PC-9 (cell line): ENCODE data around the gene SPINK9. TPM values are rescaled to one million over a fixed set of nuclear protein-coding genes. Genes with fewer than 3 reads are reported as not detected.
A peak's percentile ranks its signal among the peaks of the same experiment; 100 is the strongest.

Experiments
- BruUV-seq: library from RNA; stranded (reverse); fragments of 400-500 nt; replicated peaks from 2 replicates; lab custom pipeline; 2021; lab: Mats Ljungman, UMichigan
- CTCF ChIA-PET: fragments of 300-600 bp; sonication (Branson Sonifier 250); formaldehyde crosslinking; loops from one replicate; lab custom pipeline; 2022; ENCODE audit warnings: antibody characterized with exemption; lab: Charles Lee
- POLR2A ChIA-PET: fragments of 300-600 bp; sonication (Branson Sonifier 250); formaldehyde crosslinking; loops from one replicate; lab custom pipeline; 2022; ENCODE audit warnings: antibody characterized with exemption; ENCODE audit not compliant: unreplicated experiment; lab: Charles Lee
- DNase-seq, 2 experiments: peaks; one replicate each; pipeline versions ENCODE4 v3.0.0 to v3.0.0-alpha.2; 2015 to 2022; ENCODE audit warnings: mixed read lengths in 1 of 2
- H2AFZ ChIP-seq: fragments of 200-600 bp; sonication (generic); 2 replicates; pipeline ENCODE4 v1.8.1; 2017; ENCODE audit warnings: antibody characterized with exemption
- H3F3A ChIP-seq: fragments of 200-600 bp; sonication (generic); 2 replicates; pipeline ENCODE4 v1.8.1; 2017; ENCODE audit warnings: antibody characterized with exemption, mild to moderate bottlenecking, low read depth; ENCODE audit not compliant: insufficient read depth
- H3K27ac ChIP-seq: fragments of 200-600 bp; sonication (generic); 2 replicates; pipeline ENCODE4 v1.6.1; 2016; ENCODE audit warnings: mixed run types
- H3K27me3 ChIP-seq: fragments of 200-600 bp; sonication (generic); 2 replicates; pipeline ENCODE4 v1.6.1; 2016; ENCODE audit warnings: low read depth, mixed run types; ENCODE audit not compliant: insufficient read depth
- H3K36me3 ChIP-seq: fragments of 200-600 bp; sonication (generic); 2 replicates; pipeline ENCODE4 v1.6.1; 2016; ENCODE audit warnings: low read depth, mixed run types
- H3K4me1 ChIP-seq: fragments of 200-600 bp; sonication (generic); replicated peaks from 2 replicates; pipeline ENCODE4 v1.6.1; 2016; ENCODE audit warnings: mixed run types; ENCODE audit not compliant: insufficient read depth
- H3K4me2 ChIP-seq: fragments of 200-600 bp; sonication (generic); 2 replicates; pipeline ENCODE4 v1.6.1; 2017; ENCODE audit warnings: mixed run types
- H3K4me3 ChIP-seq: fragments of 200-600 bp; sonication (generic); 2 replicates; pipeline ENCODE4 v1.6.1; 2016; ENCODE audit warnings: mixed run types
- H3K79me2 ChIP-seq: fragments of 200-600 bp; sonication (generic); 2 replicates; pipeline ENCODE4 v1.6.1; 2017; ENCODE audit warnings: low read depth, mixed run types
- H3K9me2 ChIP-seq: fragments of 200-600 bp; sonication (generic); 2 replicates; pipeline ENCODE4 v1.8.1; 2017; ENCODE audit warnings: mild to moderate bottlenecking; ENCODE audit not compliant: insufficient read depth
- H3K9me3 ChIP-seq: fragments of 200-600 bp; sonication (generic); 2 replicates; pipeline ENCODE4 v1.8.1; 2016; ENCODE audit warnings: low read depth; ENCODE audit not compliant: insufficient read depth
- H4K20me1 ChIP-seq: fragments of 200-600 bp; sonication (generic); 2 replicates; pipeline ENCODE4 v1.8.1; 2017; ENCODE audit not compliant: insufficient read depth
- CTCF ChIP-seq: fragments of 200-600 bp; sonication (generic); conservative IDR thresholded peaks from 2 replicates; pipeline ENCODE4 v1.6.1; 2017; ENCODE audit warnings: mixed run types, antibody characterized with exemption, mild to moderate bottlenecking, moderate library complexity
- EZH2 ChIP-seq: fragments of 200-600 bp; sonication (generic); IDR thresholded peaks from 2 replicates; pipeline ENCODE4 v1.8.0; 2017; ENCODE audit warnings: antibody characterized with exemption, low read depth
- intact Hi-C: fragments of 100-400 bp; cut with micrococcal nuclease; formaldehyde crosslinking; loops from one replicate; pipeline ENCODE4 v1.10.0; 2022; ENCODE audit not compliant: unreplicated experiment
- total RNA-seq: library from RNA; stranded (reverse); gene quantifications from 2 replicates; pipeline ENCODE4 v1.2.3, GENCODE V29; 2021

Gene SPINK9
- total RNA-seq, 1 experiment from 2014 or later = not detected

DNA sequence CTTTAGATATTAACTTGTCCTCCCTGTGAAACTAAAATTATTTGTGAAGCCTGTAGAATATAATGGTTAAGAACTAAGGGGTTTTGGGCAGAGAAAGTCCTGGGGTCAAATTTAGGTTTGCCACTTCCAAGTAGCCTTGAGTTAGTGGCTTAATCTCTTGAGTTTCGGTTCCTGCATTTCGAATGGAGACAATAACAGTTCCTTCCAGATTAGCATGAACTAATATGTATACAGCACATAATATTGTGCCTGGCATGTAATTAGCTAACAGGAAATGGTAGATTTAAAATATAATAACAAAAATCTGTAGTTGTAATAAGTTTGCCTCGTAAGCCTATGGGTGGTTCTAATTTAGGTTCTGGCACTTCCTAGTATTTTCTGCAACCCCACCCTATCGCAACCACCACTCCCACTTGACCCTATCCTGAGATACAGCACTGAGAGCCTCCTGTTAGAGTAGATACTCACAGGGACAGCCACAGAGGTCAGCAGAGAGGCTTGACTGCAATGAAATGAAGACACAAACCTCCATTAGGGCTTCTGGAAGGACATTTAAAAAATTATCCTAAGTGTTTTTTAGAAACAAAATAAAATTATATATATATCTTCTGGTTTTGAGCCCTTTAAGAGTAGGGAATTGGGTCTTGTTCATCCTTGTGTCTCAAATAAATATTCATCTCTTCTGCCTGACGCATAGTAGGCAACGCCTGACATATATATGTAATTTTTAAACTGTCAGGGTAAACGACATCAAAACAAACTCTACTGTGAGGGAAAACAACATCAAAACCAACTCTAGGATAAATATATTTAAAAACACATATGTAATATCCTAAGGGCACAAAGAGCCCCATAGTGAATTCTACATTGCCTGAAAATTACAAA lies 8.5 kb downstream of the SPINK9 start:
- BruUV-seq = TSS peak; percentile 97
- H3K4me2 ChIP-seq = peak overlapping the region; percentile 68
- peak overlapping the region; percentile 53; the same call in 1 of the 2 replicates for H2AFZ ChIP-seq
- ChIA-PET CTCF (no interaction called here), POLR2A (no interaction called here)
- intact Hi-C loops = loop anchor here (2.0 kb wide), 1 partner anchor 39 kb away; the partner anchor contains the start of gene FBXO38
- no peaks in the 10 kb centered on the region for H3K9me3 ChIP-seq
- H3K9me2 ChIP-seq = no peaks in the 10 kb centered on the region
- H3F3A ChIP-seq = peaks cover 17% of the 10 kb centered on the region
- no peak for DNase-seq
- H4K20me1 ChIP-seq = no peaks in the 10 kb centered on the region
- H3K36me3 ChIP-seq = no peaks in the 10 kb centered on the region
- peak overlapping the region; percentile 33; the same call in 1 of the 2 replicates for H3K4me3 ChIP-seq
- peaks cover 24% of the 10 kb centered on the region for H3K4me1 ChIP-seq
- no peaks in the 10 kb centered on the region for H3K79me2 ChIP-seq
- H3K27ac ChIP-seq = peak overlapping the region; percentile 93
- TF ChIP-seq EZH2 (no peak), CTCF (no peak)
- H3K27me3 ChIP-seq = no peaks in the 10 kb centered on the region

- no peaks in the 10 kb centered on the region for H3K9me3 ChIP-seq
- peaks cover 7% of the 10 kb centered on the region for H3F3A ChIP-seq
- CTCF ChIA-PET = interaction anchor here (0.7 kb wide), 1 partner anchor 65 kb away, joined by 4 read pairs; no protein-coding TSS in a partner anchor
- H3K27me3 ChIP-seq = no peaks in the 10 kb centered on the region
- H2AFZ ChIP-seq = no peak overlapping the region
- TF ChIP-seq EZH2 = no peak
- no peak for TF ChIP-seq CTCF
- H4K20me1 ChIP-seq = no peaks in the 10 kb centered on the region
- no peak overlapping the region for H3K27ac ChIP-seq
- no peaks in the 10 kb centered on the region for H3K9me2 ChIP-seq
- no peak for DNase-seq
- H3K4me3 ChIP-seq = no peak overlapping the region
- BruUV-seq = no TSS peak
- H3K36me3 ChIP-seq = no peaks in the 10 kb centered on the region
- H3K4me2 ChIP-seq = no peak overlapping the region
- H3K4me1 ChIP-seq = peaks cover 13% of the 10 kb centered on the region
- intact Hi-C loops = no loop called here
- POLR2A ChIA-PET = no interaction called here
- no peaks in the 10 kb centered on the region for H3K79me2 ChIP-seq
These were observed 12.3 kb downstream of the SPINK9 start for GRCh38 chr5:148347706-148348105.

DNA sequence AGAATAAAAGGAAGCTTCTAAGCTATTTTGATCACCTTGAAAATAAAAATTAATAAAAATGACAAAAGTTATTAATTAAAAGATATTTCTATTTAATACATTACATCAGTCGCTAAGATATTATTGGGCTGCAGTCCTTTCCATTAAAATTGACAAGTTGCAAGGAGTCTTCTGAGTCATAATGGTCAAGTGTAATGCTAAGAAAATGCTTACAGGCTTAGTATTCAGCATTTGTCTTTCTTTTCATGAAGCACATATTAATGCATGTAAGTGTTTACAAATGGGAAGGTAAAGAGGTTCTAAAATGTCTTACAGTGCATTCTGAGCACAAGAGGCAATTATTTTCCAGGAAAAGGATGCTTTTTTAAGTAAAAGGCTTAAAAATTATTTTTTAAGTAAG lies 17.3 kb downstream of the SPINK9 start:
- Histone ChIP-seq H3K27ac (no peak overlapping the region), H3K4me1 (no peaks in the 10 kb centered on the region), H3K36me3 (no peaks in the 10 kb centered on the region), H3K4me3 (no peak overlapping the region), H2AFZ (no peak overlapping the region), H3K9me2 (no peaks in the 10 kb centered on the region), H3K27me3 (no peaks in the 10 kb centered on the region), H3K9me3 (no peaks in the 10 kb centered on the region), H3K4me2 (no peak overlapping the region), H3K79me2 (no peaks in the 10 kb centered on the region), H3F3A (no peaks in the 10 kb centered on the region), H4K20me1 (no peaks in the 10 kb centered on the region)
- no peak for DNase-seq
- BruUV-seq = no TSS peak
- ChIA-PET CTCF (no interaction called here), POLR2A (no interaction called here)
- no peak for TF ChIP-seq EZH2
- no peak for TF ChIP-seq CTCF
- intact Hi-C loops = loop anchor here (5.0 to 10.0 kb wide), 2 partner anchors 60 to 408 kb away; no protein-coding TSS in a partner anchor
